ENCODE measurements around the gene ADORA1. TPM values are rescaled to one million over a fixed set of nuclear protein-coding genes. Genes with fewer than 3 reads are reported as not detected.

ADORA1 gene
- total and polyA plus RNA-seq, 2 of the 4 experiments (the other 2 are of a cell fraction) = 0.36 to 0.56 TPM

DNA sequence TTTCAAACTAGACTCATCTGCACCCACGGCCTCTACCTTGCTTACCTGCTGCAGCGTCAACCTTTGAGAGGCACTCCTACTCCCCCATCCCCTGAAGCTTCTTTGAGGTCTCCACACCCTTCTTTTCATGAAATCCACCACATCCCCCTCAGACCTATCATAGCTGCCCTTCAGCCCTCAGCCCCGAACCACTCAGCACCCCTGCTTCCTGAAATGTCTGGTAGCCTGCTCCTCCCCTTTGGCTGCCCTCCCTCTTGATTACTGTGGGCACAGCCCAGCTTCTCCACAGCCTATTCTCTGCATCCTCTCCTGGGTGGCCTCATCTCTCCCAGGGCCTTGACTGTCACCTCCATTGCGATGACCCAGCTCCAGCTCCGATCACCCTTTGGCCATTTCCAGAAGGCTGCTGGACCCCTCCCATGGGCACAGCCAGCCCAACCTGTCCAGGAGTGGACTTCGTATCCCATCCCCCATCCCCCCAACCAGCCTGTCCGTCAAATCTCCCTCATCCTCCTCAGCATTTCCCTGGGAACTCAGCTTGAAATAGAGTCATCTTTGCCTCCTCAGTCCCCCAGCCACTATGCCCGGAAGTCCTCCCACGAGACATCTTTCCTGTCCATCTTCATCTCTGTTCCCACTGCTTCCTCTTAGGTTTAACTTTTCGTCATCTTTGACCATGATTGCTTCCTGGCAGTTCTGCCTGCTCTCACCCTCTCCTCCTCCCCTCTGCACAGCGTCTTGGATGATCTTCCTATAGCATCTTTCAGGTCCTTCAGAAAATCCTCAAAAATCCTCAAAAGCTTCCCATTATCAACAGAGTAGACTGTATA, 6.1 kb upstream of the ADORA1 start:
- DNase-seq (no peak), ATAC-seq (ENCODE audit: low read depth) (no peak)
- Histone ChIP-seq H3K14ac (replicated peaks; ENCODE audit: low read depth, low read length) (no peak overlapping the region), H4K8ac (ENCODE audit: low read depth in 2 of 2, low read length in 2 of 2) (no peak overlapping the region), H4K20me1 (ENCODE audit: insufficient read depth, low read length) (no peaks in the 10 kb centered on the region; the same call in 1 of the 2 replicates), H3K27ac (ENCODE audit: insufficient read depth, low read length) (no peak overlapping the region), H3K9ac (ENCODE audit: low read depth, low read length) (no peak overlapping the region), H3K56ac (ENCODE audit: extremely low read depth, insufficient read depth, low read length) (no peak overlapping the region), H2AK9ac (replicated peaks; ENCODE audit: low read depth, low read length, poor library complexity) (no peak overlapping the region), H3K79me1 (ENCODE audit: low read depth in 1 of 2, low read length in 2 of 2) (no peaks in the 10 kb centered on the region), H4K91ac (ENCODE audit: insufficient read depth, low read depth, low read length) (no peak overlapping the region), H3K4me2 (ENCODE audit: low read depth, low read length) (no peak overlapping the region), H3K23ac (ENCODE audit: low read depth, low read length) (no peak overlapping the region), H3K9me3 (ENCODE audit: control insufficient read depth, insufficient read depth, low read length) (no peaks in the 10 kb centered on the region), H2AK5ac (ENCODE audit: low read depth, low read length) (no peak overlapping the region), H3K4me3 (ENCODE audit: insufficient read depth, low read depth, low read length) (no peak overlapping the region), H2BK5ac (ENCODE audit: low read depth, low read length, poor library complexity, severe bottlenecking) (no peak overlapping the region), H3K4me1 (ENCODE audit: control insufficient read depth, insufficient read depth, low read length) (peaks cover under 1% of the 10 kb centered on the region; the same call in 1 of the 2 replicates), H3K9me1 (ENCODE audit: insufficient read depth, low read length) (no peaks in the 10 kb centered on the region), H3K18ac (ENCODE audit: low read depth, low read length) (no peak overlapping the region), H3K27me3 (ENCODE audit: control insufficient read depth, insufficient read depth, low read length) (peaks cover 78% of the 10 kb centered on the region), H4K5ac (ENCODE audit: low read depth, low read length) (no peak overlapping the region), H2BK120ac (ENCODE audit: low read depth, low read length) (no peak overlapping the region), H3K4ac (ENCODE audit: low read depth, low read length) (no peak overlapping the region), H2BK15ac (ENCODE audit: low read depth, low read length) (no peak overlapping the region), H2BK20ac (ENCODE audit: low read depth, low read length) (no peak overlapping the region), H2AFZ (replicated peaks; ENCODE audit: low read length, poor library complexity) (no peak overlapping the region), H3K36me3 (ENCODE audit: control insufficient read depth, insufficient read depth, low read length) (no peaks in the 10 kb centered on the region)
- in situ Hi-C loops (cut with MboI; ENCODE audit: low sequenced_read_pairs) (no loop called here), dilution Hi-C loops (cut with HindIII; ENCODE audit: low sequenced_read_pairs, unreplicated experiment) (no loop called here), intact Hi-C loops (cut with micrococcal nuclease) (no loop called here)
- 65% methylated on average over 9 of the region's 11 CpGs; no CpG with 5 or more reads in 1 of the 2 experiments for WGBS, 2 experiments (ENCODE audit: extremely low coverage in 2 of 2, insufficient read length in 1 of 2)
- POLR2A ChIA-PET (ENCODE audit: unreplicated experiment) = no interaction called here
- CTCF ChIA-PET = interaction anchor here (0.6 to 0.8 kb wide), 2 partner anchors 82 to 146 kb away, joined by 3 read pairs; no protein-coding TSS in a partner anchor
- no TSS peak for BruUV-seq (replicated peaks)
- TF ChIP-seq, protein P1, sequence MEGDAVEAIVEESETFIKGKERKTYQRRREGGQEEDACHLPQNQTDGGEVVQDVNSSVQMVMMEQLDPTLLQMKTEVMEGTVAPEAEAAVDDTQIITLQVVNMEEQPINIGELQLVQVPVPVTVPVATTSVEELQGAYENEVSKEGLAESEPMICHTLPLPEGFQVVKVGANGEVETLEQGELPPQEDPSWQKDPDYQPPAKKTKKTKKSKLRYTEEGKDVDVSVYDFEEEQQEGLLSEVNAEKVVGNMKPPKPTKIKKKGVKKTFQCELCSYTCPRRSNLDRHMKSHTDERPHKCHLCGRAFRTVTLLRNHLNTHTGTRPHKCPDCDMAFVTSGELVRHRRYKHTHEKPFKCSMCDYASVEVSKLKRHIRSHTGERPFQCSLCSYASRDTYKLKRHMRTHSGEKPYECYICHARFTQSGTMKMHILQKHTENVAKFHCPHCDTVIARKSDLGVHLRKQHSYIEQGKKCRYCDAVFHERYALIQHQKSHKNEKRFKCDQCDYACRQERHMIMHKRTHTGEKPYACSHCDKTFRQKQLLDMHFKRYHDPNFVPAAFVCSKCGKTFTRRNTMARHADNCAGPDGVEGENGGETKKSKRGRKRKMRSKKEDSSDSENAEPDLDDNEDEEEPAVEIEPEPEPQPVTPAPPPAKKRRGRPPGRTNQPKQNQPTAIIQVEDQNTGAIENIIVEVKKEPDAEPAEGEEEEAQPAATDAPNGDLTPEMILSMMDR (conservative IDR thresholded peaks at IDR 0.05; ENCODE audit: low read depth, low read length) = no peak
- TF ChIP-seq RFX5 (IDR thresholded peaks at IDR 0.05; ENCODE audit: low read depth, low read length) (no peak), BHLHE40 (IDR thresholded peaks at IDR 0.05; ENCODE audit: low read depth, low read length) (no peak), MAFK (IDR thresholded peaks at IDR 0.05; ENCODE audit: low read depth, low read length) (no peak), MAZ (IDR thresholded peaks at IDR 0.05; ENCODE audit: borderline replicate concordance, low read depth, low read length) (no peak), CHD1 (IDR thresholded peaks at IDR 0.05; ENCODE audit: low read depth, low read length) (no peak), SMC3 (IDR thresholded peaks at IDR 0.05; ENCODE audit: low read depth, low read length) (no peak), RCOR1 (IDR thresholded peaks at IDR 0.05; ENCODE audit: insufficient replicate concordance, low read length) (no peak), CEBPB (IDR thresholded peaks at IDR 0.05; ENCODE audit: low read depth, low read length) (no peak), NFE2L2 (IDR thresholded peaks at IDR 0.05; ENCODE audit: low read depth, low read length) (no peak), RAD21 (IDR thresholded peaks at IDR 0.05; ENCODE audit: low read length) (no peak), FOS (IDR thresholded peaks at IDR 0.05; ENCODE audit: low read depth, low read length) (no peak), POLR2A (IDR thresholded peaks at IDR 0.05; ENCODE audit: low read depth, low read length) (no peak)
- TF ChIP-seq, protein P2, sequence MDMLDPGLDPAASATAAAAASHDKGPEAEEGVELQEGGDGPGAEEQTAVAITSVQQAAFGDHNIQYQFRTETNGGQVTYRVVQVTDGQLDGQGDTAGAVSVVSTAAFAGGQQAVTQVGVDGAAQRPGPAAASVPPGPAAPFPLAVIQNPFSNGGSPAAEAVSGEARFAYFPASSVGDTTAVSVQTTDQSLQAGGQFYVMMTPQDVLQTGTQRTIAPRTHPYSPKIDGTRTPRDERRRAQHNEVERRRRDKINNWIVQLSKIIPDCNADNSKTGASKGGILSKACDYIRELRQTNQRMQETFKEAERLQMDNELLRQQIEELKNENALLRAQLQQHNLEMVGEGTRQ (IDR thresholded peaks at IDR 0.05; ENCODE audit: low read depth, low read length) = no peak
- TF ChIP-seq, protein P3, sequence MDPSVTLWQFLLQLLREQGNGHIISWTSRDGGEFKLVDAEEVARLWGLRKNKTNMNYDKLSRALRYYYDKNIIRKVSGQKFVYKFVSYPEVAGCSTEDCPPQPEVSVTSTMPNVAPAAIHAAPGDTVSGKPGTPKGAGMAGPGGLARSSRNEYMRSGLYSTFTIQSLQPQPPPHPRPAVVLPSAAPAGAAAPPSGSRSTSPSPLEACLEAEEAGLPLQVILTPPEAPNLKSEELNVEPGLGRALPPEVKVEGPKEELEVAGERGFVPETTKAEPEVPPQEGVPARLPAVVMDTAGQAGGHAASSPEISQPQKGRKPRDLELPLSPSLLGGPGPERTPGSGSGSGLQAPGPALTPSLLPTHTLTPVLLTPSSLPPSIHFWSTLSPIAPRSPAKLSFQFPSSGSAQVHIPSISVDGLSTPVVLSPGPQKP (IDR thresholded peaks at IDR 0.05; ENCODE audit: borderline replicate concordance, low read depth, low read length) = no peak

Data from IMR-90 (cell line).